GM12878 (cell line): Measurements from ENCODE around the gene RSPO4. TPM values are rescaled to one million over a fixed set of nuclear protein-coding genes. Genes with fewer than 3 reads are reported as not detected.
"Not testable (repeated sequence)": the region's sequence is repeated elsewhere in the genome, so short reads cannot be mapped to it uniquely, and the experiment has no call there.

Source experiments
- ATAC-seq: fragments of 200-7000 bp; cut with Tn5 transposase; 3 replicates; pipeline ENCODE4 v1.9.1; 2020; ENCODE audit warnings: mild to moderate bottlenecking, moderate library complexity
- BruUV-seq: library from RNA; stranded (reverse); fragments of 400-500 nt; replicated peaks from 2 replicates; lab custom pipeline; 2021; lab: Mats Ljungman, UMichigan
- CTCF ChIA-PET: fragments of 300-600 bp; sonication (Branson Sonifier 250); formaldehyde crosslinking; extraction: SDS; loops from one replicate; lab custom pipeline; 2021; ENCODE audit warnings: inconsistent platforms; lab: Yijun Ruan, JAX
- POLR2A ChIA-PET: fragments of 350-600 bp; formaldehyde crosslinking; extraction: SDS; loops from one replicate; lab custom pipeline; 2021; ENCODE audit warnings: inconsistent platforms; lab: Charles Lee
- RAD21 ChIA-PET: fragments of 300-600 bp; sonication (Branson Sonifier 250); formaldehyde crosslinking; loops from one replicate; lab custom pipeline; 2023; ENCODE audit warnings: antibody characterized with exemption; ENCODE audit not compliant: unreplicated experiment; lab: Charles Lee
- SMC1A ChIA-PET: fragments of 300-600 bp; sonication (Branson Sonifier 250); formaldehyde crosslinking; loops from one replicate; lab custom pipeline; 2023; ENCODE audit not compliant: unreplicated experiment, uncharacterized antibody; lab: Charles Lee
- DNase-seq: peaks from one replicate; pipeline ENCODE4 v3.0.0-alpha.2; 2011; ENCODE audit warnings: low read depth, low spot score
- FAIRE-seq: peaks from 3 replicates; lab custom pipeline; 2011; peaks lifted over from hg19 to GRCh38; lab: Jason Lieb, UNC
- H2AFZ ChIP-seq: 2 replicates; pipeline ENCODE4 v1.6.0; 2011; ENCODE audit warnings: low read depth, low read length, control low read depth; ENCODE audit not compliant: control insufficient read depth
- H3K27ac ChIP-seq: 2 replicates; pipeline ENCODE4 v1.5.1; 2011; ENCODE audit warnings: control low read depth; ENCODE audit not compliant: control insufficient read depth, insufficient read depth
- H3K27me3 ChIP-seq, 2 experiments: replicated peaks in 1 of 2; 2 replicates each; pipeline versions ENCODE4 v1.6.0 to v1.6.1; 2011; ENCODE audit warnings: low read length in 1 of 2; ENCODE audit not compliant: control insufficient read depth in 2 of 2, insufficient read depth in 2 of 2
- H3K36me3 ChIP-seq, 2 experiments: 2 replicates each; pipeline ENCODE4 v1.5.1; 2011; ENCODE audit warnings: low read length in 1 of 2; ENCODE audit not compliant: control insufficient read depth in 2 of 2, insufficient read depth in 2 of 2
- H3K4me1 ChIP-seq: 2 replicates; pipeline ENCODE4 v1.6.1; 2011; ENCODE audit warnings: mild to moderate bottlenecking, low read length, moderate library complexity, mixed read lengths; ENCODE audit not compliant: control insufficient read depth, insufficient read depth
- H3K4me2 ChIP-seq: 2 replicates; pipeline ENCODE4 v1.6.0; 2011; ENCODE audit warnings: control low read depth; ENCODE audit not compliant: control insufficient read depth, insufficient read depth
- H3K4me3 ChIP-seq: fragments of 200-600 bp; sonication (generic); 2 replicates; pipeline ENCODE4 v1.5.1; 2016
- H3K79me2 ChIP-seq: 2 replicates; pipeline ENCODE4 v1.6.0; 2011; ENCODE audit warnings: low read length; ENCODE audit not compliant: control insufficient read depth, insufficient read depth
- H3K9ac ChIP-seq: 2 replicates; pipeline ENCODE4 v1.8.0; 2011; ENCODE audit warnings: low read length, control low read depth, mixed read lengths; ENCODE audit not compliant: control insufficient read depth, insufficient read depth
- H3K9me3 ChIP-seq: replicated peaks from 3 replicates; pipeline ENCODE4 v1.5.1; 2011; ENCODE audit warnings: mild to moderate bottlenecking, low read length; ENCODE audit not compliant: control insufficient read depth, insufficient read depth
- H4K20me1 ChIP-seq: 2 replicates; pipeline ENCODE4 v1.6.0; 2011; ENCODE audit not compliant: control insufficient read depth, insufficient read depth
- CBFB ChIP-seq: IDR thresholded peaks from 2 replicates; pipeline ENCODE4 v1.6.1; 2016; ENCODE audit warnings: antibody characterized with exemption, low read depth
- IKZF1 ChIP-seq: fragments of 450-650 bp; conservative IDR thresholded peaks from 2 replicates; pipeline ENCODE4 v1.6.1; 2017; ENCODE audit warnings: antibody characterized with exemption, mild to moderate bottlenecking
- JUND ChIP-seq: IDR thresholded peaks from 2 replicates; pipeline ENCODE4 v1.6.1; 2012; ENCODE audit warnings: low read depth, mild to moderate bottlenecking, low read length, improper control_type of control experiment, moderate library complexity
- LARP7 ChIP-seq: fragments of 450-650 bp; IDR thresholded peaks from 2 replicates; pipeline ENCODE4 v1.6.1; 2017; ENCODE audit warnings: mild to moderate bottlenecking
- SUZ12 ChIP-seq: fragments of 200-600 bp; sonication (generic); IDR thresholded peaks from one replicate; pipeline ENCODE4 v1.6.1; 2018; ENCODE audit warnings: antibody characterized with exemption, mild to moderate bottlenecking; ENCODE audit not compliant: unreplicated experiment
- ZZZ3 ChIP-seq: IDR thresholded peaks from 2 replicates; pipeline ENCODE4 v1.6.1; 2011; ENCODE audit warnings: low read depth; ENCODE audit not compliant: control insufficient read depth, insufficient read length
- WGBS: methylation state at CpG from one replicate; pipeline ENCODE4 v1.1.6; 2016; ENCODE audit warnings: low lambda C conversion rate; ENCODE audit not compliant: insufficient replicate concordance, insufficient coverage; ENCODE audit errors: missing lambda C conversion rate; 5-methylcytosine and 5-hydroxymethylcytosine counted together
- in situ Hi-C: fragments of 300-500 bp; cut with MboI; formaldehyde crosslinking; loops from 9 replicates; pipeline ENCODE4 v1.14.3; 2018; ENCODE audit warnings: mixed read lengths
- intact Hi-C: fragments of 100-400 bp; cut with micrococcal nuclease; formaldehyde crosslinking; loops from one replicate; pipeline ENCODE4 v1.14.2; 2022; ENCODE audit not compliant: unreplicated experiment
- polyA plus RNA-seq, 11 experiments: library from polyadenylated mRNA; depleted of rRNA in 4 of 11; unstranded in 6 of 11; stranded (reverse) in 5 of 11; fragments of >200 nt; fragmentation: Nextera tagmentation in 4 of 11; fragmentation: Illumina TruSeq in 1 of 11; extraction: Ambion mirVana in 4 of 11; extraction: Trizol in 1 of 11; gene quantifications; 1 replicate in 1 of 11; 2 replicates in 10 of 11; pipeline versions ENCODE4 v1.2.1 to v1.2.3, GENCODE V29; 2011 to 2016; ENCODE audit warnings: inconsistent platforms in 2 of 11, missing spikeins in 2 of 11, low read depth in 1 of 11
- total RNA-seq, 4 experiments: library from RNA; depleted of rRNA in 3 of 4; stranded (reverse); fragments of >200 nt in 3 of 4; fragmentation: Illumina TruSeq in 1 of 4; extraction: Trizol in 1 of 4; gene quantifications; 2 replicates each; pipeline versions ENCODE4 v1.2.1 to v1.2.3, GENCODE V29; 2013 to 2021
- TF ChIP-seq, protein P1 (sequence below): IDR thresholded peaks from 2 replicates; pipeline ENCODE4 v1.6.1; 2012; ENCODE audit warnings: low read depth, low read length, improper control_type of control experiment
- TF ChIP-seq, protein P2 (sequence below): fragments of 450-650 bp; IDR thresholded peaks from 2 replicates; pipeline ENCODE4 v1.6.1; 2017; ENCODE audit warnings: antibody characterized with exemption, mild to moderate bottlenecking, moderate library complexity

The RSPO4 gene
- total and polyA plus RNA-seq, 10 of the 15 experiments (the other 5 are each of a cell fraction or from before 2014, with no cell fraction given): 0.06 TPM; not detected in 9

DNA sequence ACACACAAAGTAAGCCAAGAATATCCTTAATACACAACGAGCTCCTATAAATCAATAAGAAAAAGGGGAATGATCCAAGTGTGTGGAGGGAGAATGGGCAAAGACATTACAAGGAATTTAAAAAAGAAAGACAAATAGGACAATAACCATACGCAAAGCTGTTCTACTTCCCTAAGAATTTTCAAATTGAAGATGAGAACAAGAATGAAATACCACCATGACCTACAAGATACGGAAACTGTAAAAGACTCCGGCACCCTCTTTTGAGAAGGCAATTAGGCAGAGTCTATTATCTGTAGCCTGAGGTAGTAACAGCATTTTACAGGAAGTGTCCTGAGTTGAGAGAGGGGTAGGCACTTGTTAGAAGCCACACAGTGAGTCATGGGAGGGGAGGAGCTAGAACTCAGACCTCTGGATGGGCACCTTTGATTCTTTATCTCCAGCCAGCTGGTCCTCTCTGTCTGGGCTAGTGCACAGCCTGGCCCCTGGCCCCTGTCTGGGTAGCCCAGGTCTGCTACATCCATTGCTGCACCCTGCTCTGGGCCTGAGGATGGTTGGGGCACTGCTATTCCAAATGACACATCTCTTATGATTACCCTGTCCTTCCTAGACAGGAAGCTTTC is 15.3 kb downstream of the RSPO4 start (continued):
- TF ChIP-seq, protein P1, sequence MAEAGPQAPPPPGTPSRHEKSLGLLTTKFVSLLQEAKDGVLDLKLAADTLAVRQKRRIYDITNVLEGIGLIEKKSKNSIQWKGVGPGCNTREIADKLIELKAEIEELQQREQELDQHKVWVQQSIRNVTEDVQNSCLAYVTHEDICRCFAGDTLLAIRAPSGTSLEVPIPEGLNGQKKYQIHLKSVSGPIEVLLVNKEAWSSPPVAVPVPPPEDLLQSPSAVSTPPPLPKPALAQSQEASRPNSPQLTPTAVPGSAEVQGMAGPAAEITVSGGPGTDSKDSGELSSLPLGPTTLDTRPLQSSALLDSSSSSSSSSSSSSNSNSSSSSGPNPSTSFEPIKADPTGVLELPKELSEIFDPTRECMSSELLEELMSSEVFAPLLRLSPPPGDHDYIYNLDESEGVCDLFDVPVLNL: no peak
- no peak for TF ChIP-seq ZZZ3

DNA sequence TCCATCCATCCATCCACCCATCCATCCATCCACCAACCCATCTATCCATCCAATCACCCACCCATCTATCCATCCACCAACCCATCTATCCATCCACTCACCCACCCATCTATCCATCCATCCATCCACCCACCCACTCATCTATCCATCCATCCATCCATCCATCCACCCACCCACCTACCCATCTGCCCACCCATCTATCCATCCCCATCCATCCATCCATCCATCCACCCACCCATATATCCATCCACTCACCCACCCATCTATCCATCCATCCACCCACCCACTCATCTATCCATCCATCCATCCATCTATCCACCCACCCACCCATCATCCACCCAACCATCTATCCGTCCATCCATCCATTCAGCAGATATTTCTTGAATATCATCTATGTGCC is 17.1 kb downstream of the RSPO4 start:
- BruUV-seq, RAD21 ChIA-PET, H4K20me1 ChIP-seq, FAIRE-seq, SMC1A ChIA-PET, H3K9ac ChIP-seq, H3K4me3 ChIP-seq, H3K4me2 ChIP-seq, CTCF ChIA-PET, H3K27ac ChIP-seq, ATAC-seq, DNase-seq, H2AFZ ChIP-seq, H3K4me1 ChIP-seq, POLR2A ChIA-PET, H3K9me3 ChIP-seq, H3K79me2 ChIP-seq, in situ Hi-C loops, H3K36me3 ChIP-seq, intact Hi-C loops: not testable (repeated sequence)
- 42% methylated on average over 1 of the region's 1 CpG for WGBS
- peaks cover 2 to 10% of the 10 kb centered on the region in 2 experiments for H3K27me3 ChIP-seq

DNA sequence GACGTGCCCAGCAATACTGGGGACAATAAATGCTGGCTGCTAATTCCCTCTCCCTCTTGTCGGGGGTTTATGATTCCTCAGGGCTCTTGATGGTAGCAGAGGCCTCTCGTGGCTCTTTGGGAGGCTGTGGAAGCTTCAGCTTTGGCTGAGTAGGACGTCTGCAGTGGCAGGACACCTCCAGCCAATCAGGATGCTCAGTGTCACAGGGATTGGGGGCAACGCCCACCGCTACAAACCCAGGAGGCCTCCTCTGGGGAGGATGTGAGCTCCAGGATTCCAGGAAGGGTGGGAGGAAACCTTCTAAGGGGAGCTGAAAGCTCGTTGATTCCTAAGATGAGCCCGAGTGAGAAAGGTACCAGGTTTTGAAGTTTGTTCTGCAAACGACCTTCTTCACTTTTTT is 19.4 kb downstream of the RSPO4 start:
- in situ Hi-C loops (no loop called here), intact Hi-C loops (no loop called here)
- no peaks in the 10 kb centered on the region for H3K79me2 ChIP-seq
- H4K20me1 ChIP-seq: no peaks in the 10 kb centered on the region
- H3K27ac ChIP-seq: no peak overlapping the region
- DNase-seq (no peak), ATAC-seq (no peak), FAIRE-seq (no peak)
- CTCF ChIA-PET: no interaction called here
- SMC1A ChIA-PET: interaction anchor here (0.8 to 1.2 kb wide), 2 partner anchors 22 to 124 kb away, joined by 3 to 4 read pairs; no protein-coding TSS in a partner anchor
- H2AFZ ChIP-seq: no peak overlapping the region
- H3K27me3 ChIP-seq: peaks cover 2 to 10% of the 10 kb centered on the region in 2 experiments
- RAD21 ChIA-PET: interaction anchor here (0.9 to 1.1 kb wide), 2 partner anchors 10 to 27 kb away, joined by 3 read pairs; no protein-coding TSS in a partner anchor
- POLR2A ChIA-PET: no interaction called here
- no peak overlapping the region for H3K4me3 ChIP-seq
- no peak overlapping the region for H3K9ac ChIP-seq
- H3K4me2 ChIP-seq: no peak overlapping the region
- under 1% methylated on average over 9 of the region's 9 CpGs for WGBS
- no peaks in the 10 kb centered on the region for H3K9me3 ChIP-seq
- BruUV-seq: no TSS peak
- H3K36me3 ChIP-seq: no peaks in the 10 kb centered on the region
- no peaks in the 10 kb centered on the region for H3K4me1 ChIP-seq
- TF ChIP-seq IKZF1: no peak
- no peak for TF ChIP-seq SUZ12
- TF ChIP-seq, protein P2, sequence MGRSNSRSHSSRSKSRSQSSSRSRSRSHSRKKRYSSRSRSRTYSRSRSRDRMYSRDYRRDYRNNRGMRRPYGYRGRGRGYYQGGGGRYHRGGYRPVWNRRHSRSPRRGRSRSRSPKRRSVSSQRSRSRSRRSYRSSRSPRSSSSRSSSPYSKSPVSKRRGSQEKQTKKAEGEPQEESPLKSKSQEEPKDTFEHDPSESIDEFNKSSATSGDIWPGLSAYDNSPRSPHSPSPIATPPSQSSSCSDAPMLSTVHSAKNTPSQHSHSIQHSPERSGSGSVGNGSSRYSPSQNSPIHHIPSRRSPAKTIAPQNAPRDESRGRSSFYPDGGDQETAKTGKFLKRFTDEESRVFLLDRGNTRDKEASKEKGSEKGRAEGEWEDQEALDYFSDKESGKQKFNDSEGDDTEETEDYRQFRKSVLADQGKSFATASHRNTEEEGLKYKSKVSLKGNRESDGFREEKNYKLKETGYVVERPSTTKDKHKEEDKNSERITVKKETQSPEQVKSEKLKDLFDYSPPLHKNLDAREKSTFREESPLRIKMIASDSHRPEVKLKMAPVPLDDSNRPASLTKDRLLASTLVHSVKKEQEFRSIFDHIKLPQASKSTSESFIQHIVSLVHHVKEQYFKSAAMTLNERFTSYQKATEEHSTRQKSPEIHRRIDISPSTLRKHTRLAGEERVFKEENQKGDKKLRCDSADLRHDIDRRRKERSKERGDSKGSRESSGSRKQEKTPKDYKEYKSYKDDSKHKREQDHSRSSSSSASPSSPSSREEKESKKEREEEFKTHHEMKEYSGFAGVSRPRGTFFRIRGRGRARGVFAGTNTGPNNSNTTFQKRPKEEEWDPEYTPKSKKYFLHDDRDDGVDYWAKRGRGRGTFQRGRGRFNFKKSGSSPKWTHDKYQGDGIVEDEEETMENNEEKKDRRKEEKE: no peak
- no peak for TF ChIP-seq ZZZ3
- TF ChIP-seq, protein P1: no peak
- no peak for TF ChIP-seq CBFB
- no peak for TF ChIP-seq JUND
- no peak for TF ChIP-seq LARP7
